Measurements from ENCODE around the gene CBFA2T2.

- TF ChIP-seq EZH2 (IDR thresholded peaks at IDR 0.05; ENCODE audit: low read depth), result no peak
- no peak for TF ChIP-seq CTCF (conservative IDR thresholded peaks at IDR 0.05)
Observed at GRCh38 chr20:33673114-33673409, 183.2 kb downstream of the CBFA2T2 start.
